Astrocyte (in vitro differentiated cells and primary cell): ENCODE results near the gene ITSN1. TPM values are rescaled to one million over a fixed set of nuclear protein-coding genes. Genes with fewer than 3 reads are reported as not detected.

Experiments used
- DNase-seq: peaks from one replicate; pipeline ENCODE4 v3.0.0-alpha.2; 2010; ENCODE audit warnings: low read depth
- FAIRE-seq: peaks from 2 replicates; lab custom pipeline; 2011; peaks lifted over from hg19 to GRCh38; lab: Jason Lieb, UNC
- H2AFZ ChIP-seq: 2 replicates; pipeline ENCODE4 v1.6.0; 2012; ENCODE audit warnings: low read depth, low read length, inconsistent platforms
- H3K27ac ChIP-seq: 2 replicates; pipeline ENCODE4 v1.5.1; 2011; ENCODE audit warnings: low read depth, low read length, inconsistent platforms
- H3K27me3 ChIP-seq: 2 replicates; pipeline ENCODE4 v1.6.0; 2011; ENCODE audit warnings: low read length, inconsistent platforms; ENCODE audit not compliant: insufficient read depth
- H3K36me3 ChIP-seq: 2 replicates; pipeline ENCODE4 v1.5.1; 2011; ENCODE audit warnings: low read length, inconsistent platforms; ENCODE audit not compliant: insufficient read depth
- H3K4me1 ChIP-seq: 2 replicates; pipeline ENCODE4 v1.5.1; 2011; ENCODE audit warnings: low read length, inconsistent platforms; ENCODE audit not compliant: insufficient read depth
- H3K4me2 ChIP-seq: 2 replicates; pipeline ENCODE4 v1.6.0; 2012; ENCODE audit warnings: low read length, inconsistent platforms
- H3K4me3 ChIP-seq: 2 replicates; pipeline ENCODE4 v1.5.1; 2011; ENCODE audit warnings: low read depth, mild to moderate bottlenecking, low read length, inconsistent platforms; ENCODE audit not compliant: insufficient read depth
- H3K79me2 ChIP-seq: 2 replicates; pipeline ENCODE4 v1.6.0; 2012; ENCODE audit warnings: mild to moderate bottlenecking, low read length, inconsistent platforms; ENCODE audit not compliant: insufficient read depth
- H3K9ac ChIP-seq: 2 replicates; pipeline ENCODE4 v1.6.0; 2012; ENCODE audit warnings: mild to moderate bottlenecking, low read length, inconsistent platforms
- H3K9me3 ChIP-seq: 2 replicates; pipeline ENCODE4 v1.5.1; 2012; ENCODE audit warnings: low read depth, mild to moderate bottlenecking, low read length, inconsistent platforms; ENCODE audit not compliant: insufficient read depth
- H4K20me1 ChIP-seq: 2 replicates; pipeline ENCODE4 v1.6.0; 2012; ENCODE audit warnings: low read length, inconsistent platforms; ENCODE audit not compliant: insufficient read depth
- H3K27ac Mint-ChIP-seq: one replicate; pipeline ENCODE4 v1.8.0; 2021; ENCODE audit warnings: mild to moderate bottlenecking, mixed read lengths; ENCODE audit not compliant: unreplicated experiment
- H3K27me3 Mint-ChIP-seq: one replicate; pipeline ENCODE4 v1.8.0; 2021; ENCODE audit warnings: low read depth, mixed read lengths; ENCODE audit not compliant: unreplicated experiment
- H3K36me3 Mint-ChIP-seq: one replicate; pipeline ENCODE4 v1.8.0; 2021; ENCODE audit warnings: low read depth, mixed read lengths; ENCODE audit not compliant: unreplicated experiment
- H3K4me1 Mint-ChIP-seq: one replicate; pipeline ENCODE4 v1.8.0; 2021; ENCODE audit warnings: low read depth, mixed read lengths; ENCODE audit not compliant: unreplicated experiment
- H3K4me3 Mint-ChIP-seq: one replicate; pipeline ENCODE4 v1.8.0; 2021; ENCODE audit warnings: mild to moderate bottlenecking, moderate library complexity, mixed read lengths; ENCODE audit not compliant: unreplicated experiment
- H3K9me3 Mint-ChIP-seq: one replicate; pipeline ENCODE4 v1.8.0; 2021; ENCODE audit warnings: mild to moderate bottlenecking, mixed read lengths; ENCODE audit not compliant: unreplicated experiment
- EZH2 ChIP-seq: IDR thresholded peaks from 2 replicates; pipeline ENCODE4 v1.6.1; 2012; ENCODE audit warnings: mild to moderate bottlenecking, low read length, inconsistent platforms; ENCODE audit not compliant: insufficient read depth
- total RNA-seq: library from RNA; stranded (reverse); gene quantifications from 2 replicates; pipeline ENCODE4 v1.2.1, GENCODE V29; 2021
- TF ChIP-seq, protein P1 (sequence below): IDR thresholded peaks from 2 replicates; pipeline ENCODE4 v1.5.1; 2011; ENCODE audit warnings: low read depth, mild to moderate bottlenecking, inconsistent platforms, low read length, moderate library complexity; ENCODE audit not compliant: insufficient read depth

ITSN1 gene
- total RNA-seq, 1 donor from 2014 or later, result 77.3 TPM

DNA sequence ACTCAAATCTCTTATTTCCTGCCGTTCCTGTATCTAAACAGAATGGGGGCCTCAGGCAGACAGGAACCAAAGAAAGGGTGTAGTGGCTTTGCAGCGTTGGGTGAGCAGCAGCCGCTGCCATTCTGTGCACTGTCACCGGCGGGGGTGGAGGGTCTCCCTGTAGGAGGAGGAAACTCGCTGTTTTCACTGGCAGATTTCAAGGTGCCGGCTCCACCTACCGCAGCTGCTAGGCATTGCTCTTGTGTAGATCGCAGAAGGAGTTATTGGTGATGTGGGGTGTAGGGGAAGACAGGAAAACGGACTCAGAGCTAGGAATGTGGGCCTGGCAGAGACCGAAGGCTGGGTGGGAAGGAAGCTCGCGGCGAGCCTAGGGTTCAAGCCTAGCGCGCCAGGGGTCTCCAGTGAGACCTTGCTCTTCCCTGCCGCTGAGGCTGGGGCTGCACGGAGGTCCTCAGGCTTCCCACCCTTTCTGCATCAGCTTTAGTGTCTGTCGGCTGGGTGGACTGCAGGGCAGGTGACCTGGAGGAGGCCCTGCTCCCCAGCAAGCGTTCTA, 252.5 kb downstream of the ITSN1 start:
- FAIRE-seq (peak; percentile 81), DNase-seq (peak; percentile 82)
- Histone ChIP-seq H4K20me1 (no peaks in the 10 kb centered on the region), H3K9me3 (no peaks in the 10 kb centered on the region), H3K27me3 (no peaks in the 10 kb centered on the region), H3K4me3 (peak overlapping the region; percentile 18), H3K36me3 (no peaks in the 10 kb centered on the region), H3K4me1 (peaks cover 18% of the 10 kb centered on the region), H2AFZ (peak overlapping the region; percentile 72), H3K79me2 (no peaks in the 10 kb centered on the region), H3K4me2 (peak overlapping the region; percentile 80), H3K27ac (no peak overlapping the region), H3K9ac (peak overlapping the region; percentile 35)
- peak overlapping the region; percentile 47 for H3K4me3 Mint-ChIP-seq
- H3K4me1 Mint-ChIP-seq, result peaks cover 18% of the 10 kb centered on the region
- peaks cover 2% of the 10 kb centered on the region for H3K27me3 Mint-ChIP-seq
- H3K36me3 Mint-ChIP-seq, result no peaks in the 10 kb centered on the region
- TF ChIP-seq, protein P1, sequence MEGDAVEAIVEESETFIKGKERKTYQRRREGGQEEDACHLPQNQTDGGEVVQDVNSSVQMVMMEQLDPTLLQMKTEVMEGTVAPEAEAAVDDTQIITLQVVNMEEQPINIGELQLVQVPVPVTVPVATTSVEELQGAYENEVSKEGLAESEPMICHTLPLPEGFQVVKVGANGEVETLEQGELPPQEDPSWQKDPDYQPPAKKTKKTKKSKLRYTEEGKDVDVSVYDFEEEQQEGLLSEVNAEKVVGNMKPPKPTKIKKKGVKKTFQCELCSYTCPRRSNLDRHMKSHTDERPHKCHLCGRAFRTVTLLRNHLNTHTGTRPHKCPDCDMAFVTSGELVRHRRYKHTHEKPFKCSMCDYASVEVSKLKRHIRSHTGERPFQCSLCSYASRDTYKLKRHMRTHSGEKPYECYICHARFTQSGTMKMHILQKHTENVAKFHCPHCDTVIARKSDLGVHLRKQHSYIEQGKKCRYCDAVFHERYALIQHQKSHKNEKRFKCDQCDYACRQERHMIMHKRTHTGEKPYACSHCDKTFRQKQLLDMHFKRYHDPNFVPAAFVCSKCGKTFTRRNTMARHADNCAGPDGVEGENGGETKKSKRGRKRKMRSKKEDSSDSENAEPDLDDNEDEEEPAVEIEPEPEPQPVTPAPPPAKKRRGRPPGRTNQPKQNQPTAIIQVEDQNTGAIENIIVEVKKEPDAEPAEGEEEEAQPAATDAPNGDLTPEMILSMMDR, result peak; percentile 78
- TF ChIP-seq EZH2, result no peak
- peak overlapping the region; percentile 13 for H3K27ac Mint-ChIP-seq
- H3K9me3 Mint-ChIP-seq, result no peaks in the 10 kb centered on the region

DNA sequence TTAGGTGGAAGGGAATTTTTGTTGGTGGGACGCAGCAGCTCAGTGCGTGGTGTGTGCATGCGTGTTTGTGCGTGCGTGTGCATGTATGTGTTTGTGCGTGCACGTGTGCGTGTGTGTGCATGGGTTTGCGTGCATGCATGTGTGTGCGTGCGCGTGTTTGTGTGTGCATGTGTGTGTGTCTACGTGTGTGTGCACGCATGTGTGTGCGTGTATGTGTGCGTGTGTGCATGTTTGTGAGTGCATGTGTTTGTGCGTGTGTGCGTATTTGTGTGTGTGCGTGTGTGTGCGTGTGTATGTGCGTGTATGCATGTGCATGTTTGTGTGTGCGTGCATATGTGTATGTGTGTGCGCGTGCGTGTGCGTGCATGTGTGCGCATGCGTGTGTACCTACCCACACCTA, 253.1 kb downstream of the ITSN1 start:
- DNase-seq, result peak; percentile 5
- Histone ChIP-seq H4K20me1 (no peaks in the 10 kb centered on the region), H3K79me2 (no peaks in the 10 kb centered on the region), H3K4me3 (no peak overlapping the region), H3K9me3 (no peaks in the 10 kb centered on the region), H3K36me3 (no peaks in the 10 kb centered on the region), H3K27ac (no peak overlapping the region), H3K4me2 (peak overlapping the region; percentile 80), H2AFZ (peak overlapping the region; percentile 72), H3K9ac (no peak overlapping the region), H3K27me3 (no peaks in the 10 kb centered on the region), H3K4me1 (peaks cover 18% of the 10 kb centered on the region)
- H3K36me3 Mint-ChIP-seq, result no peaks in the 10 kb centered on the region
- no peak overlapping the region for H3K4me3 Mint-ChIP-seq
- H3K27ac Mint-ChIP-seq, result peak overlapping the region; percentile 75
- H3K27me3 Mint-ChIP-seq, result peaks cover 2% of the 10 kb centered on the region
- no peak for FAIRE-seq
- TF ChIP-seq, protein P1, result no peak
- TF ChIP-seq EZH2, result no peak
- H3K4me1 Mint-ChIP-seq, result peaks cover 18% of the 10 kb centered on the region
- no peaks in the 10 kb centered on the region for H3K9me3 Mint-ChIP-seq

DNA sequence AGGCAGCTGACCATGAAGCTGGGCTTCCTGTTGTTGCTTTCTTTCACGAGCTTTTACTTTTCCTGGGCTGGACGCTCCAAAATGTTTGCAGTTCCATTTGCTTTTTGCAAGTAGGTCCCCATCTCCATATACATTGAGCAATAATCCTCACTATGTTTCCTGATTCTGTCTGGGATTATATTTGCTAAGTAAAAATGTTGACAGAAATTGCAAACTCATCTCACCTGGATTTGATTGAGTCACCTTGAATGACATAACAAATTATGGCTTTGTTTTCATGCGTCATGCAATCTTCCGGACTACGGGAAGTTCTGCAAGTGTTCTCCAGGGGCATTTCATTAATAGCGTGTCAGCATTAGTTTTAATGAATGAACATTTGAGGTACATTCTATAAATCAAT, 254.4 kb downstream of the ITSN1 start:
- FAIRE-seq (no peak), DNase-seq (no peak)
- TF ChIP-seq EZH2, result no peak
- TF ChIP-seq, protein P1, result no peak
- no peak overlapping the region for H2AFZ ChIP-seq
- H3K36me3 Mint-ChIP-seq, result peaks cover 4% of the 10 kb centered on the region
- H3K9me3 ChIP-seq, result no peaks in the 10 kb centered on the region
- H3K27ac ChIP-seq, result no peak overlapping the region
- no peaks in the 10 kb centered on the region for H3K79me2 ChIP-seq
- H3K4me3 Mint-ChIP-seq, result no peak overlapping the region
- H3K36me3 ChIP-seq, result no peaks in the 10 kb centered on the region
- H3K9ac ChIP-seq, result no peak overlapping the region
- no peaks in the 10 kb centered on the region for H3K9me3 Mint-ChIP-seq
- no peaks in the 10 kb centered on the region for H4K20me1 ChIP-seq
- H3K27ac Mint-ChIP-seq, result no peak overlapping the region
- H3K4me3 ChIP-seq, result no peak overlapping the region
- H3K4me2 ChIP-seq, result no peak overlapping the region
- peaks cover 2% of the 10 kb centered on the region for H3K27me3 Mint-ChIP-seq
- peaks cover 21% of the 10 kb centered on the region for H3K4me1 Mint-ChIP-seq
- H3K27me3 ChIP-seq, result no peaks in the 10 kb centered on the region
- H3K4me1 ChIP-seq, result peaks cover 18% of the 10 kb centered on the region
